HL-60 (cell line): Measurements from ENCODE around the gene KLHL36.

Experiments used
- CTCF ChIP-seq: IDR thresholded peaks from one replicate; pipeline ENCODE4 v1.5.1; 2011; ENCODE audit warnings: low read length, control low read depth, inconsistent platforms; ENCODE audit not compliant: insufficient read depth
- GABPA ChIP-seq: IDR thresholded peaks from 2 replicates; pipeline ENCODE4 v1.6.1; 2012; ENCODE audit warnings: low read depth
- POLR2AphosphoS5 ChIP-seq: IDR thresholded peaks from 2 replicates; pipeline ENCODE4 v1.6.1; 2012; ENCODE audit warnings: low read depth

- no peak for TF ChIP-seq CTCF
- TF ChIP-seq GABPA, result no peak
- TF ChIP-seq POLR2AphosphoS5, result no peak
Measured at GRCh38 chr16:84625556-84625955, 22.8 kb upstream of the KLHL36 start.
